Measurements from ENCODE around the gene PRR11. TPM values are rescaled to one million over a fixed set of nuclear protein-coding genes. Genes with fewer than 3 reads are reported as not detected.
"Not testable (repeated sequence)": the region's sequence is repeated elsewhere in the genome, so short reads cannot be mapped to it uniquely, and the experiment has no call there.

Gene PRR11
- total RNA-seq, 4 donors from 2014 or later: 0.82 to 3.5 (median 1.4) TPM

GRCh38 chr17:59111539-59111938 lies 44.0 kb upstream of the PRR11 start:
- no peak for TF ChIP-seq CTCF (IDR thresholded peaks at IDR 0.05)
- no peak for DNase-seq (ENCODE audit: low spot score)
- no peak for ATAC-seq (ENCODE audit: low FRiP score)

- no peak for ATAC-seq (ENCODE audit: low FRiP score)
- TF ChIP-seq CTCF (IDR thresholded peaks at IDR 0.05): no peak
- no peak for DNase-seq (ENCODE audit: low spot score)
These were observed 40.1 kb upstream of the PRR11 start for GRCh38 chr17:59115474-59115873.

- ATAC-seq (ENCODE audit: low FRiP score) (no peak), DNase-seq (ENCODE audit: low spot score) (no peak)
- TF ChIP-seq CTCF (IDR thresholded peaks at IDR 0.05): no peak
These were observed 33.6 kb upstream of the PRR11 start for GRCh38 chr17:59121901-59122480.

- DNase-seq (ENCODE audit: low spot score) (no peak), ATAC-seq (ENCODE audit: low FRiP score) (no peak)
- TF ChIP-seq CTCF (IDR thresholded peaks at IDR 0.05): no peak
These were observed 30.9 kb upstream of the PRR11 start for GRCh38 chr17:59124665-59125064.

- no peak for ATAC-seq (ENCODE audit: low FRiP score)
- TF ChIP-seq CTCF (IDR thresholded peaks at IDR 0.05): no peak
- no peak for DNase-seq (ENCODE audit: low spot score)
These were observed 28.6 kb upstream of the PRR11 start for GRCh38 chr17:59126809-59127417.

- no peak for TF ChIP-seq CTCF (IDR thresholded peaks at IDR 0.05)
- ATAC-seq (ENCODE audit: low FRiP score) (no peak), DNase-seq (ENCODE audit: low spot score) (no peak)
These were observed 25.7 kb upstream of the PRR11 start for GRCh38 chr17:59129814-59130213.

- no peak for DNase-seq (ENCODE audit: low spot score)
- no peak for ATAC-seq (ENCODE audit: low FRiP score)
- TF ChIP-seq CTCF (IDR thresholded peaks at IDR 0.05): no peak
These were observed 24.4 kb upstream of the PRR11 start for GRCh38 chr17:59131131-59131530.

GRCh38 chr17:59138339-59138738 lies 17.2 kb upstream of the PRR11 start:
- not testable (repeated sequence) for DNase-seq (ENCODE audit: low spot score); ATAC-seq (ENCODE audit: low FRiP score)
